HG03439 (cell line): ENCODE measurements around the gene ANKS6.
"Not testable (repeated sequence)": the region's sequence is repeated elsewhere in the genome, so short reads cannot be mapped to it uniquely, and the experiment has no call there.

Experiments used
- ATAC-seq: cut with Tn5 transposase; IDR thresholded peaks from one replicate; pipeline ENCODE4 v1.9.1; 2021; ENCODE audit warnings: mild to moderate bottlenecking, moderate library complexity; ENCODE audit not compliant: unreplicated experiment

ANKS6 gene

GRCh38 chr9:98707166-98708102 lies 88.9 kb downstream of the ANKS6 start:
- ATAC-seq: no peak

DNA sequence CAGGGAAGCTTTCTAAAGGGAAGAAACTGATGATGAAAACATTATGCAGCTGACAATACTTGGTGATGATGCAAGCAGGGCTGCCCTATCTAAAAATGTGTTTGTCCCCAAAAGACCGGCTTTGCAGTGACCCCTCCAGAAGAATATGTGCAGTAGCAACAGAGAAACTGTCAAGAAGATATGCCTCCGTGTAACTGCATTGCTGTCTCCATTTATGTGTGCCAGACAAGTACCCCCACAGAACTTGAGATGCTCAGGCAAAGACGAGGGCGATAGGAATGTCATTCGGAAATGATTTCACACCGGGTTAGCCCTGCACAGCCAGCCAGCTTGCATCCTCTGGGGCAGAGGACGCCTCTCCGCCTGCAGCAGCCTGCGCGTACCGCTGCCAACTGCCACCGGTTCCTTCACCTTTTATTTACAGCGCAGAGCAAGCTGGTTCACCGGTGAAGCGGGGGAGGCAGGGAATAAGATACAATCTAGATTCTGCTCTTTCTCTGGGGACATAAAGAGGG lies 89.6 kb downstream of the ANKS6 start:
- ATAC-seq: no peak

GRCh38 chr9:98702835-98703380 lies 93.4 kb downstream of the ANKS6 start:
- ATAC-seq: no peak

- no peak for ATAC-seq
Observed at GRCh38 chr9:98702340-98702739, 94.0 kb downstream of the ANKS6 start.

- ATAC-seq: no peak
Observed at GRCh38 chr9:98701576-98701975, 94.8 kb downstream of the ANKS6 start.

DNA sequence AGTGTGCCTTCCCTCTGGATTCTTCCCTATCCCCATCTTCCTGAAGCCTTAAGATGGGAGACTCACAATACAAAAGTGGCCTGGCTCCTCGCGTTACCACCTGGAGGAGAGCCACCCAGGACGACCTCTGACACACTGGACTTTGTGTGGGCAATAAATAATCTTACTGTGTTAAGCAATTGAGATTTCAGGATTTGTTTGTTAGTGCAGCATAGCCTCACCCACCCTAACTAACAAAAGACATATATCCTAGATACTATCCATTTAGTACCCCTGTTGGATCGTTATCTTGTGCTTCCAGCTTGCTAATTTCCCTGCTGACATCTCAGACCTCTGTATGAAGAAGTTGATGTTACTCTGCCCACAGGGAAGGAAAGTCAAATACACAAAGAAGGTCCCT lies 95.6 kb downstream of the ANKS6 start:
- ATAC-seq: no peak

DNA sequence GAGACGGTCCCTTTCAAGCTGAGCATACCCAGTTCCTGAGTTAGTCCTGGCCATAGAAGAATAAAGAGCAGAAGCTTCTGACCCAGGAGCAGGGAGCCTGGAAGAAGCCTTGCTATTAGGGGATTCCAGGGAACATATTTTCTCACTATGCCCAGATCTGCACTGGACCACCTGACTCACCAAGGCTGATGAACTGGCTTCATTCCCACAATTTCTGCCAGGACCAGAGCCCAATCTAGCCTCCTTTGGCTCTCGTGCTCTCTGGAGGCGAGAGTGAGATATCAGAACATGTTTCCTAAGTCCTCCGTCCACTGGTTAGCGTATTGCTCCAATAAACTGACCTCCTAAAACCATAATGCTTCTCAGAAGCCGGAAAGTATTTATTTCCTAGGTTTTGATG lies 97.5 kb downstream of the ANKS6 start:
- no peak for ATAC-seq

DNA sequence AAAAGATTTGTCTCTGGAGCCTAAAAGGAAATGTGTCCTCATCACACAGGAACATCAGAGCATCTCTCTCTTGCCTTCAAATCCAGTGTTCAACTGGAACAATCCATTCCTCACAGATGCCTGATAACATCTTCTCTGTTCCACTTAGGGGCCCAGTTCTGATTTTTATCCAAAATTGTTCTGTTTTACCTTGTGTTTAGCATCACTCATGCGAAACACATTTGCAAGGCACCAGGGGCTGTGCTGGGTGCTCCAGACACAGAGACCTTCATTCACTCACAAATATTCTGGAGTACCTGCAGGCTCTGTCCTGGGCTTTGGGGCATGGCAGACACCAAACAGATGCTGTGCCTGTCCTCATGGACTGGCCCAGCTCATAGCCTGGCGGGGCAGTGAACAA lies 101.4 kb downstream of the ANKS6 start:
- no peak for ATAC-seq

- no peak for ATAC-seq
Observed at GRCh38 chr9:98692392-98692791, 104.0 kb downstream of the ANKS6 start.

GRCh38 chr9:98691890-98692289 lies 104.5 kb downstream of the ANKS6 start:
- ATAC-seq: no peak

GRCh38 chr9:98690686-98691085 lies 105.7 kb downstream of the ANKS6 start:
- ATAC-seq: no peak

DNA sequence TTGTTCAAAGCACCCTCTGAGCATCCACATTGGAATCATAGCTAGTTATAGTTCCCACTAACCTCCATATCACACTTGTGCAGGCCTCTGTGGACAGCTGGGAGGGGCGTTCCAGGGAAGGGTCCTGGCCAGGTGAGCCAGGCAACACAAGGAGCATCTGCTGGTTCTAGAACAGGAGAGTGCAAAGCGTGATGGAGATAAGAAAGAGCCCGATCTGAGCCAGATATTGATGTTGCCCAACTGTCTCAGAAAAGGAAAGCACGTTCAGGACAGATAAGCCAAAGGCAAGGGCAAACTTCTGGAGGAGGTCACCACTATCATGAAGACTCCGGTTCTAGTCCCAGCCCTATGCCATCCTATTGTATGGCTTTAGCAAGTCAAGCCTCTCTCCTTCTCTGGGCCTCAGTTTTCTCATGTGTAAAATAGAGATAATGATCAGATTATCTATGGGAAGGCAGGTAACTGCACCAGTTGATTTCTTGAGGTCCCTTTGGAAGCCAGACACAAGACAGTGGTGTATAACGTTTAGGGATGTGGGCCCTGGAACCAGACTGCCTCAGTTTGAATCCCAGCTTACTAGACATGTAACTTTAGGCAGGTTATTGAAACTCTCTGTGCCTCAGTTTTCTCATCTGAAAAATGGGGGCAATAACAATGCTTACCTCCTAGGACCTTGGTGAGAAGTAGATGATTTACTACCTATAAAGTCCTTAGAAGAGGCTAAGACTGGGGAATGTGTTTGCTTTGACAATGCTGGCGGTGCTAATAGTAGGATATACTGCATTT lies 107.5 kb downstream of the ANKS6 start:
- no peak for ATAC-seq

DNA sequence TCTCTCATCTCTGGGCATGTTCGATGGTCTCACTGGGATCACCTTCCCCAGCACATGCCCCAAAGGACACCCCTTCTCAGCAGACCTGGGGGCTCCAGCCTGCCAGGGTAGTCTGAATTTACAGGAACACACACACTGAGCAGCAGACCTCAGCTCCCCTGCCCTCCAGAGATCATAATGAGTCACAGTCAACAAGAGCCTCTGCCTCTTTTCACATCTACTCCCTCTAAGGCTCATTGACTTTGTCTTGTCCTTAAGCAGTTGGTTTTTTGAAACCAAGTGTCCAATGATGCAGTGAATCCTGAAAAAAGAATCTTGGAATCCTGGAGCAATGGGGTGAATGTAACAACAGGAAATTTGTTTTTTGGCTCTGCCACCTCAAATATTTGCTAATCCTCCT lies 108.4 kb downstream of the ANKS6 start:
- ATAC-seq: no peak

- no peak for ATAC-seq
Observed at GRCh38 chr9:98686961-98687855, 109.1 kb downstream of the ANKS6 start.

- ATAC-seq: not testable (repeated sequence)
Observed at GRCh38 chr9:98684816-98685215, 111.5 kb downstream of the ANKS6 start.
